Measurements from ENCODE around the gene EIF2AK3. TPM values are rescaled to one million over a fixed set of nuclear protein-coding genes. Genes with fewer than 3 reads are reported as not detected.

The EIF2AK3 gene
- total and polyA plus RNA-seq, 10 of the 15 experiments (the other 5 are each of a cell fraction or from before 2014, with no cell fraction given): 5.0 to 44.7 (median 22.4) TPM

DNA sequence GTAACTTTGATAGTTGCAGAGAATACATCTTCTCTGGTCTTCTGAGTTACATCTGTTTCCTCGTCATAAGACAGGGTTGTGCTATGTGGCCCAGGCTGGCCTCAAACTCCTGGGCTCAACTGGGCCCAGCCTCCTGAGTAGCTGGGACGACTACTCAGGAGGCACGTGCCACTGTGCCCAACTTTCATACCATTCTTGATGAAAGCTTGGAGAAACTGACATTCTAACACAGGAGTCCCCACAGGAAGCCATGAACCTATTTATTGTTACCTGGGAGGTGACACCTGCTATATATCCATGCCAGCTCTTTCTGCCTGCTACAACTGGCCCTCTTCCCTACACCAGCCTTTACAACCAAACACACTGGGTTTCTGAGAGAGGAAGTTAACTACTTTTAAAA is 19.1 kb downstream of the EIF2AK3 start (continued):
- TF ChIP-seq, protein P1, sequence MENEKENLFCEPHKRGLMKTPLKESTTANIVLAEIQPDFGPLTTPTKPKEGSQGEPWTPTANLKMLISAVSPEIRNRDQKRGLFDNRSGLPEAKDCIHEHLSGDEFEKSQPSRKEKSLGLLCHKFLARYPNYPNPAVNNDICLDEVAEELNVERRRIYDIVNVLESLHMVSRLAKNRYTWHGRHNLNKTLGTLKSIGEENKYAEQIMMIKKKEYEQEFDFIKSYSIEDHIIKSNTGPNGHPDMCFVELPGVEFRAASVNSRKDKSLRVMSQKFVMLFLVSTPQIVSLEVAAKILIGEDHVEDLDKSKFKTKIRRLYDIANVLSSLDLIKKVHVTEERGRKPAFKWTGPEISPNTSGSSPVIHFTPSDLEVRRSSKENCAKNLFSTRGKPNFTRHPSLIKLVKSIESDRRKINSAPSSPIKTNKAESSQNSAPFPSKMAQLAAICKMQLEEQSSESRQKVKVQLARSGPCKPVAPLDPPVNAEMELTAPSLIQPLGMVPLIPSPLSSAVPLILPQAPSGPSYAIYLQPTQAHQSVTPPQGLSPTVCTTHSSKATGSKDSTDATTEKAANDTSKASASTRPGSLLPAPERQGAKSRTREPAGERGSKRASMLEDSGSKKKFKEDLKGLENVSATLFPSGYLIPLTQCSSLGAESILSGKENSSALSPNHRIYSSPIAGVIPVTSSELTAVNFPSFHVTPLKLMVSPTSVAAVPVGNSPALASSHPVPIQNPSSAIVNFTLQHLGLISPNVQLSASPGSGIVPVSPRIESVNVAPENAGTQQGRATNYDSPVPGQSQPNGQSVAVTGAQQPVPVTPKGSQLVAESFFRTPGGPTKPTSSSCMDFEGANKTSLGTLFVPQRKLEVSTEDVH (IDR thresholded peaks at IDR 0.05; ENCODE audit: low read depth, partially characterized antibody): no peak
- no peak for TF ChIP-seq ETV6 (conservative IDR thresholded peaks at IDR 0.05 in 1 of 2, IDR thresholded peaks at IDR 0.05 in 1 of 2; ENCODE audit: borderline replicate concordance in 1 of 2, low read depth in 1 of 2)

GRCh38 chr2:88607416-88607815 is 19.8 kb downstream of the EIF2AK3 start:
- Histone ChIP-seq H3K79me2 (ENCODE audit: control insufficient read depth, insufficient read depth, low read length) (peaks cover 65% of the 10 kb centered on the region), H3K27me3 (replicated peaks in 1 of 2; ENCODE audit: control insufficient read depth in 2 of 2, insufficient read depth in 2 of 2, low read length in 1 of 2) (no peaks in the 10 kb centered on the region), H3K27ac (ENCODE audit: control insufficient read depth, insufficient read depth) (peak overlapping the region; percentile 66), H3K4me3 (no peak overlapping the region), H2AFZ (ENCODE audit: control insufficient read depth, low read depth, low read length) (no peak overlapping the region), H3K36me3 (ENCODE audit: control insufficient read depth in 2 of 2, insufficient read depth in 2 of 2, low read length in 1 of 2) (peaks cover 0 to 19% of the 10 kb centered on the region in 2 experiments; a peak in 2 of 4 replicates), H3K4me1 (ENCODE audit: control insufficient read depth, insufficient read depth, low read length) (peaks cover 51% of the 10 kb centered on the region), H3K9me3 (replicated peaks; ENCODE audit: control insufficient read depth, insufficient read depth, low read length) (no peaks in the 10 kb centered on the region), H4K20me1 (ENCODE audit: control insufficient read depth, insufficient read depth) (no peaks in the 10 kb centered on the region), H3K9ac (ENCODE audit: control insufficient read depth, insufficient read depth, low read length) (no peak overlapping the region), H3K4me2 (ENCODE audit: control insufficient read depth, insufficient read depth) (peak overlapping the region; percentile 11)
- no TSS peak for BruUV-seq (replicated peaks)
- ChIA-PET SMC1A (ENCODE audit: uncharacterized antibody, unreplicated experiment) (interaction anchor here (0.9 to 14.0 kb wide), 11 partner anchors 12 to 86 kb away, joined by 3 to 231 read pairs (median 7); no protein-coding TSS in a partner anchor), RAD21 (ENCODE audit: unreplicated experiment) (interaction anchor here (1.2 to 5.6 kb wide), 11 partner anchors 7 to 83 kb away, joined by 3 to 45 read pairs (median 7); partner anchors contain the start of gene EIF2AK3), CTCF (interaction anchor here (0.9 to 5.8 kb wide), 8 partner anchors 12 to 62 kb away, joined by 3 to 36 read pairs (median 6); no protein-coding TSS in a partner anchor), POLR2A (interaction anchor here (0.9 to 5.6 kb wide), 6 partner anchors 7 to 30 kb away, joined by 3 to 73 read pairs (median 17); partner anchors contain the start of gene EIF2AK3)
- WGBS (ENCODE audit: insufficient coverage, insufficient replicate concordance, low lambda C conversion rate, missing lambda C conversion rate): 64% methylated on average over 2 of the region's 2 CpGs
- DNase-seq (ENCODE audit: low read depth, low spot score) (no peak), FAIRE-seq (no peak), ATAC-seq (0 out of 3 replicates have a peak, but pooled peaks have one; percentile 13)
- in situ Hi-C loops (cut with MboI): loop anchor here (5.0 kb wide), 1 partner anchor 235 kb away; no protein-coding TSS in a partner anchor
- intact Hi-C loops (cut with micrococcal nuclease; ENCODE audit: unreplicated experiment): loop anchor here (2.0 kb wide), 1 partner anchor 19 kb away; the partner anchor contains the start of gene EIF2AK3
- TF ChIP-seq PML (IDR thresholded peaks at IDR 0.05; ENCODE audit: low read length): 0 out of 2 replicates have a peak, but pooled peaks have one; percentile 4
- no peak for TF ChIP-seq MEF2B (IDR thresholded peaks at IDR 0.05; ENCODE audit: partially characterized antibody, poor library complexity, severe bottlenecking)
- no peak for TF ChIP-seq ZBTB40 (IDR thresholded peaks at IDR 0.05; ENCODE audit: borderline replicate concordance)
- no peak for TF ChIP-seq SMAD1 (IDR thresholded peaks at IDR 0.05; ENCODE audit: low read depth, partially characterized antibody)
- no peak for TF ChIP-seq RBBP5 (conservative IDR thresholded peaks at IDR 0.05)
- no peak for TF ChIP-seq SIX5 (IDR thresholded peaks at IDR 0.05; ENCODE audit: low read depth, low read length, severe bottlenecking)
